GM23338 (cell line): ENCODE data around the gene TMTC4. TPM values are rescaled to one million over a fixed set of nuclear protein-coding genes. Genes with fewer than 3 reads are reported as not detected.

Source experiments
- ATAC-seq: fragments of 200-7000 bp; cut with Tn5 transposase; 3 replicates; pipeline ENCODE4 v1.9.1; 2020
- DNase-seq: peaks from one replicate; pipeline ENCODE4 v3.0.0-alpha.2; 2015; ENCODE audit warnings: low spot score
- H2AFZ ChIP-seq: fragments of 200-600 bp; sonication (generic); 2 replicates; pipeline ENCODE4 v1.8.0; 2016; ENCODE audit warnings: antibody characterized with exemption, mild to moderate bottlenecking, moderate library complexity
- H3F3A ChIP-seq: fragments of 200-600 bp; sonication (generic); replicated peaks from 2 replicates; pipeline ENCODE4 v1.8.0; 2017; ENCODE audit warnings: antibody characterized with exemption, mixed run types, low read depth
- H3K27ac ChIP-seq: fragments of 200-600 bp; sonication (generic); 2 replicates; pipeline ENCODE4 v1.6.1; 2016; ENCODE audit warnings: low read depth
- H3K27me3 ChIP-seq: fragments of 200-600 bp; sonication (generic); 2 replicates; pipeline ENCODE4 v1.8.0; 2016; ENCODE audit warnings: mild to moderate bottlenecking, mixed run types, moderate library complexity; ENCODE audit not compliant: insufficient read depth
- H3K36me3 ChIP-seq: fragments of 200-600 bp; sonication (generic); 2 replicates; pipeline ENCODE4 v1.8.0; 2016; ENCODE audit warnings: mild to moderate bottlenecking; ENCODE audit not compliant: insufficient read depth
- H3K4me1 ChIP-seq: fragments of 200-600 bp; sonication (generic); 2 replicates; pipeline ENCODE4 v1.8.0; 2016; ENCODE audit warnings: mild to moderate bottlenecking, moderate library complexity; ENCODE audit not compliant: insufficient read depth
- H3K4me2 ChIP-seq: fragments of 200-600 bp; sonication (generic); 2 replicates; pipeline ENCODE4 v1.7.1; 2017; ENCODE audit warnings: mixed run types
- H3K4me3 ChIP-seq: fragments of 200-600 bp; sonication (generic); 2 replicates; pipeline ENCODE4 v1.6.1; 2016; ENCODE audit warnings: mixed run types
- H3K79me2 ChIP-seq: fragments of 200-600 bp; sonication (generic); replicated peaks from 2 replicates; pipeline ENCODE4 v1.8.0; 2017; ENCODE audit warnings: mild to moderate bottlenecking; ENCODE audit not compliant: insufficient read depth
- H3K9me2 ChIP-seq: fragments of 200-600 bp; sonication (generic); 2 replicates; pipeline ENCODE4 v1.8.0; 2017; ENCODE audit not compliant: insufficient read depth
- H4K20me1 ChIP-seq: fragments of 200-600 bp; sonication (generic); replicated peaks from 2 replicates; pipeline ENCODE4 v1.8.0; 2017; ENCODE audit warnings: mild to moderate bottlenecking; ENCODE audit not compliant: insufficient read depth
- H3K27ac Mint-ChIP-seq: 2 replicates; pipeline ENCODE4 v1.8.0; 2020; ENCODE audit warnings: inconsistent platforms, mild to moderate bottlenecking, moderate library complexity, mixed read lengths
- H3K27me3 Mint-ChIP-seq: 3 replicates; pipeline ENCODE4 v1.8.0; 2022; ENCODE audit warnings: low read depth, mild to moderate bottlenecking, moderate library complexity, mixed read lengths, inconsistent platforms; ENCODE audit not compliant: insufficient read depth, poor library complexity
- H3K36me3 Mint-ChIP-seq: 3 replicates; pipeline ENCODE4 v1.8.0; 2021; ENCODE audit warnings: low read depth, mild to moderate bottlenecking, inconsistent platforms, moderate library complexity, mixed read lengths
- H3K4me1 Mint-ChIP-seq: 3 replicates; pipeline ENCODE4 v1.8.0; 2020; ENCODE audit warnings: mild to moderate bottlenecking, inconsistent platforms, mixed read lengths
- H3K4me3 Mint-ChIP-seq: 3 replicates; pipeline ENCODE4 v1.8.0; 2021; ENCODE audit warnings: moderate library complexity, mild to moderate bottlenecking, inconsistent platforms, mixed read lengths
- H3K9me3 Mint-ChIP-seq: 3 replicates; pipeline ENCODE4 v1.8.0; 2020; ENCODE audit warnings: moderate library complexity, mild to moderate bottlenecking, inconsistent platforms, mixed read lengths
- CREB1 ChIP-seq: fragments of 250-450 bp; sonication (Bioruptor Pico); IDR thresholded peaks from 2 replicates; pipeline ENCODE4 v1.5.0; 2020; ENCODE audit warnings: low read depth, mild to moderate bottlenecking, moderate library complexity
- EZH2 ChIP-seq: fragments of 200-600 bp; sonication (generic); IDR thresholded peaks from one replicate; pipeline ENCODE4 v1.8.0; 2017; ENCODE audit warnings: antibody characterized with exemption, mild to moderate bottlenecking, low read depth; ENCODE audit not compliant: unreplicated experiment
- EZH2phosphoT487 ChIP-seq: fragments of 200-600 bp; sonication (generic); IDR thresholded peaks from one replicate; pipeline ENCODE4 v1.8.1; 2018; ENCODE audit warnings: antibody characterized with exemption; ENCODE audit not compliant: unreplicated experiment
- JUNB ChIP-seq: IDR thresholded peaks from one replicate; pipeline ENCODE4 v1.6.1; 2016; ENCODE audit warnings: antibody characterized with exemption; ENCODE audit not compliant: unreplicated experiment
- NANOG ChIP-seq: IDR thresholded peaks from 2 replicates; pipeline ENCODE4 v1.6.1; 2016; ENCODE audit warnings: antibody characterized with exemption, borderline replicate concordance
- POLR2AphosphoS5 ChIP-seq: IDR thresholded peaks from 2 replicates; pipeline ENCODE4 v1.6.1; 2016; ENCODE audit warnings: antibody characterized with exemption, low read depth
- STAT1 ChIP-seq: IDR thresholded peaks from one replicate; pipeline ENCODE4 v1.6.1; 2016; ENCODE audit warnings: antibody characterized with exemption; ENCODE audit not compliant: unreplicated experiment
- ZNF114 ChIP-seq: fragments of 250-450 bp; sonication (Bioruptor Pico); IDR thresholded peaks from 2 replicates; pipeline ENCODE4 v1.5.0; 2020; ENCODE audit warnings: mild to moderate bottlenecking, moderate library complexity
- ZNF331 ChIP-seq: fragments of 250-450 bp; sonication (Bioruptor Pico); IDR thresholded peaks from 2 replicates; pipeline ENCODE4 v1.5.0; 2020; ENCODE audit warnings: low read depth, mild to moderate bottlenecking, moderate library complexity
- polyA plus RNA-seq: library from polyadenylated mRNA; unstranded; fragments of >200 nt; fragmentation: Nextera tagmentation; extraction: Ambion mirVana; gene quantifications from 2 replicates; pipeline ENCODE4 v1.2.1, GENCODE V29; 2016
- total RNA-seq: library from RNA; depleted of rRNA; stranded (reverse); fragments of >200 nt; shearing (Covaris generic); gene quantifications from 2 replicates; pipeline ENCODE4 v1.2.3, GENCODE V29; 2014
- TF ChIP-seq, protein P1 (sequence below), 2 experiments: fragments of 200-600 bp in 1 of 2; sonication (generic) in 1 of 2; conservative IDR thresholded peaks; 2 replicates each; pipeline versions ENCODE4 v1.5.1 to v1.6.1; 2016 to 2017; ENCODE audit warnings: antibody characterized with exemption in 2 of 2, low read depth in 2 of 2, mild to moderate bottlenecking in 2 of 2, moderate library complexity in 1 of 2
- TF ChIP-seq, protein P2 (sequence below): IDR thresholded peaks from 2 replicates; pipeline ENCODE4 v1.6.1; 2016; ENCODE audit warnings: antibody characterized with exemption
- TF ChIP-seq, protein P3 (sequence below): fragments of 250-450 bp; sonication (Bioruptor Pico); IDR thresholded peaks from 2 replicates; pipeline ENCODE4 v1.5.0; 2020; ENCODE audit warnings: mild to moderate bottlenecking, moderate library complexity
- TF ChIP-seq, protein P4 (sequence below): IDR thresholded peaks from one replicate; pipeline ENCODE4 v1.6.1; 2018; ENCODE audit warnings: antibody characterized with exemption; ENCODE audit not compliant: unreplicated experiment

The TMTC4 gene
- total and polyA plus RNA-seq, 2 experiments from 2014 or later = 21.9 to 50.0 TPM

DNA sequence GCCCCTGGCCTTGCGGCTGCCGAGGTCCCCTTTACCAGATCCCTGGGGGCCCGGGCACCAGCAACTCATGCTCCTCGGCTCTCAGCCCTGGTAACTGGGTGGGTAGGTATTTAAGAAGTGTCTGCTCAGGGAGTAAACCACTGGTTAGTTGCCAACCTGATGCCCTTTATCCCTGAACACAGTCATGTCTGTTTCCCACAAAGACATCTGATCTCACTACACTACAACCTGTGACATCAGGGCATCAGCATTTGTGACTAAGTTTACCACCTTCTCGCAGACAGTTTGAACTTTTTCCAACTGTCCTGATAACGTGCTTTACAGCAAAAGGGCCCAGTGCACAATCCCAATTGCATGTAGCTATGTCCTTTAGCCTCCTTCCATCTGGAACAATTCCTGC lies 108.1 kb downstream of the TMTC4 start:
- no peak for ATAC-seq
- Mint-ChIP-seq H3K36me3 (peaks cover 19% of the 10 kb centered on the region), H3K27me3 (no peaks in the 10 kb centered on the region), H3K27ac (no peak overlapping the region), H3K4me3 (no peak overlapping the region), H3K4me1 (peaks cover 9% of the 10 kb centered on the region), H3K9me3 (peaks cover 19% of the 10 kb centered on the region)
- TF ChIP-seq ZNF114 (CRISPR knock-in tag) = no peak
- TF ChIP-seq, protein P1, sequence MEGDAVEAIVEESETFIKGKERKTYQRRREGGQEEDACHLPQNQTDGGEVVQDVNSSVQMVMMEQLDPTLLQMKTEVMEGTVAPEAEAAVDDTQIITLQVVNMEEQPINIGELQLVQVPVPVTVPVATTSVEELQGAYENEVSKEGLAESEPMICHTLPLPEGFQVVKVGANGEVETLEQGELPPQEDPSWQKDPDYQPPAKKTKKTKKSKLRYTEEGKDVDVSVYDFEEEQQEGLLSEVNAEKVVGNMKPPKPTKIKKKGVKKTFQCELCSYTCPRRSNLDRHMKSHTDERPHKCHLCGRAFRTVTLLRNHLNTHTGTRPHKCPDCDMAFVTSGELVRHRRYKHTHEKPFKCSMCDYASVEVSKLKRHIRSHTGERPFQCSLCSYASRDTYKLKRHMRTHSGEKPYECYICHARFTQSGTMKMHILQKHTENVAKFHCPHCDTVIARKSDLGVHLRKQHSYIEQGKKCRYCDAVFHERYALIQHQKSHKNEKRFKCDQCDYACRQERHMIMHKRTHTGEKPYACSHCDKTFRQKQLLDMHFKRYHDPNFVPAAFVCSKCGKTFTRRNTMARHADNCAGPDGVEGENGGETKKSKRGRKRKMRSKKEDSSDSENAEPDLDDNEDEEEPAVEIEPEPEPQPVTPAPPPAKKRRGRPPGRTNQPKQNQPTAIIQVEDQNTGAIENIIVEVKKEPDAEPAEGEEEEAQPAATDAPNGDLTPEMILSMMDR (conservative IDR thresholded peaks at IDR 0.05; ENCODE audit: low read depth in 2 of 2) = no peak
- no peak for TF ChIP-seq ZNF331 (CRISPR knock-in tag)
- TF ChIP-seq JUNB = no peak
- TF ChIP-seq, protein P2, sequence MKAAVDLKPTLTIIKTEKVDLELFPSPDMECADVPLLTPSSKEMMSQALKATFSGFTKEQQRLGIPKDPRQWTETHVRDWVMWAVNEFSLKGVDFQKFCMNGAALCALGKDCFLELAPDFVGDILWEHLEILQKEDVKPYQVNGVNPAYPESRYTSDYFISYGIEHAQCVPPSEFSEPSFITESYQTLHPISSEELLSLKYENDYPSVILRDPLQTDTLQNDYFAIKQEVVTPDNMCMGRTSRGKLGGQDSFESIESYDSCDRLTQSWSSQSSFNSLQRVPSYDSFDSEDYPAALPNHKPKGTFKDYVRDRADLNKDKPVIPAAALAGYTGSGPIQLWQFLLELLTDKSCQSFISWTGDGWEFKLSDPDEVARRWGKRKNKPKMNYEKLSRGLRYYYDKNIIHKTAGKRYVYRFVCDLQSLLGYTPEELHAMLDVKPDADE = no peak
- no peak for TF ChIP-seq EZH2phosphoT487
- TF ChIP-seq STAT1 = no peak
- TF ChIP-seq, protein P3, sequence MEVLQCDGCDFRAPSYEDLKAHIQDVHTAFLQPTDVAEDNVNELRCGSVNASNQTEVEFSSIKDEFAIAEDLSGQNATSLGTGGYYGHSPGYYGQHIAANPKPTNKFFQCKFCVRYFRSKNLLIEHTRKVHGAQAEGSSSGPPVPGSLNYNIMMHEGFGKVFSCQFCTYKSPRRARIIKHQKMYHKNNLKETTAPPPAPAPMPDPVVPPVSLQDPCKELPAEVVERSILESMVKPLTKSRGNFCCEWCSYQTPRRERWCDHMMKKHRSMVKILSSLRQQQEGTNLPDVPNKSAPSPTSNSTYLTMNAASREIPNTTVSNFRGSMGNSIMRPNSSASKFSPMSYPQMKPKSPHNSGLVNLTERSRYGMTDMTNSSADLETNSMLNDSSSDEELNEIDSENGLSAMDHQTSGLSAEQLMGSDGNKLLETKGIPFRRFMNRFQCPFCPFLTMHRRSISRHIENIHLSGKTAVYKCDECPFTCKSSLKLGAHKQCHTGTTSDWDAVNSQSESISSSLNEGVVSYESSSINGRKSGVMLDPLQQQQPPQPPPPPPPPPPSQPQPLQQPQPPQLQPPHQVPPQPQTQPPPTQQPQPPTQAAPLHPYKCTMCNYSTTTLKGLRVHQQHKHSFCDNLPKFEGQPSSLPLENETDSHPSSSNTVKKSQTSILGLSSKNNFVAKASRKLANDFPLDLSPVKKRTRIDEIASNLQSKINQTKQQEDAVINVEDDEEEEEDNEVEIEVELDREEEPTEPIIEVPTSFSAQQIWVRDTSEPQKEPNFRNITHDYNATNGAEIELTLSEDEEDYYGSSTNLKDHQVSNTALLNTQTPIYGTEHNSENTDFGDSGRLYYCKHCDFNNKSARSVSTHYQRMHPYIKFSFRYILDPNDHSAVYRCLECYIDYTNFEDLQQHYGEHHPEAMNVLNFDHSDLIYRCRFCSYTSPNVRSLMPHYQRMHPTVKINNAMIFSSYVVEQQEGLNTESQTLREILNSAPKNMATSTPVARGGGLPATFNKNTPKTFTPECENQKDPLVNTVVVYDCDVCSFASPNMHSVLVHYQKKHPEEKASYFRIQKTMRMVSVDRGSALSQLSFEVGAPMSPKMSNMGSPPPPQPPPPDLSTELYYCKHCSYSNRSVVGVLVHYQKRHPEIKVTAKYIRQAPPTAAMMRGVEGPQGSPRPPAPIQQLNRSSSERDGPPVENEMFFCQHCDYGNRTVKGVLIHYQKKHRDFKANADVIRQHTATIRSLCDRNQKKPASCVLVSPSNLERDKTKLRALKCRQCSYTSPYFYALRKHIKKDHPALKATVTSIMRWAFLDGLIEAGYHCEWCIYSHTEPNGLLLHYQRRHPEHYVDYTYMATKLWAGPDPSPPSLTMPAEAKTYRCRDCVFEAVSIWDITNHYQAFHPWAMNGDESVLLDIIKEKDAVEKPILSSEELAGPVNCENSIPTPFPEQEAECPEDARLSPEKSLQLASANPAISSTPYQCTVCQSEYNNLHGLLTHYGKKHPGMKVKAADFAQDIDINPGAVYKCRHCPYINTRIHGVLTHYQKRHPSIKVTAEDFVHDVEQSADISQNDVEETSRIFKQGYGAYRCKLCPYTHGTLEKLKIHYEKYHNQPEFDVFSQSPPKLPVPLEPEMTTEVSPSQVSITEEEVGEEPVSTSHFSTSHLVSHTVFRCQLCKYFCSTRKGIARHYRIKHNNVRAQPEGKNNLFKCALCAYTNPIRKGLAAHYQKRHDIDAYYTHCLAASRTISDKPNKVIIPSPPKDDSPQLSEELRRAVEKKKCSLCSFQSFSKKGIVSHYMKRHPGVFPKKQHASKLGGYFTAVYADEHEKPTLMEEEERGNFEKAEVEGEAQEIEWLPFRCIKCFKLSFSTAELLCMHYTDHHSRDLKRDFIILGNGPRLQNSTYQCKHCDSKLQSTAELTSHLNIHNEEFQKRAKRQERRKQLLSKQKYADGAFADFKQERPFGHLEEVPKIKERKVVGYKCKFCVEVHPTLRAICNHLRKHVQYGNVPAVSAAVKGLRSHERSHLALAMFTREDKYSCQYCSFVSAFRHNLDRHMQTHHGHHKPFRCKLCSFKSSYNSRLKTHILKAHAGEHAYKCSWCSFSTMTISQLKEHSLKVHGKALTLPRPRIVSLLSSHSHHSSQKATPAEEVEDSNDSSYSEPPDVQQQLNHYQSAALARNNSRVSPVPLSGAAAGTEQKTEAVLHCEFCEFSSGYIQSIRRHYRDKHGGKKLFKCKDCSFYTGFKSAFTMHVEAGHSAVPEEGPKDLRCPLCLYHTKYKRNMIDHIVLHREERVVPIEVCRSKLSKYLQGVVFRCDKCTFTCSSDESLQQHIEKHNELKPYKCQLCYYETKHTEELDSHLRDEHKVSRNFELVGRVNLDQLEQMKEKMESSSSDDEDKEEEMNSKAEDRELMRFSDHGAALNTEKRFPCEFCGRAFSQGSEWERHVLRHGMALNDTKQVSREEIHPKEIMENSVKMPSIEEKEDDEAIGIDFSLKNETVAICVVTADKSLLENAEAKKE (CRISPR knock-in tag) = no peak
- no peak for TF ChIP-seq CREB1
- TF ChIP-seq EZH2 = no peak
- no peak for TF ChIP-seq NANOG
- TF ChIP-seq POLR2AphosphoS5 = no peak
- TF ChIP-seq, protein P4, sequence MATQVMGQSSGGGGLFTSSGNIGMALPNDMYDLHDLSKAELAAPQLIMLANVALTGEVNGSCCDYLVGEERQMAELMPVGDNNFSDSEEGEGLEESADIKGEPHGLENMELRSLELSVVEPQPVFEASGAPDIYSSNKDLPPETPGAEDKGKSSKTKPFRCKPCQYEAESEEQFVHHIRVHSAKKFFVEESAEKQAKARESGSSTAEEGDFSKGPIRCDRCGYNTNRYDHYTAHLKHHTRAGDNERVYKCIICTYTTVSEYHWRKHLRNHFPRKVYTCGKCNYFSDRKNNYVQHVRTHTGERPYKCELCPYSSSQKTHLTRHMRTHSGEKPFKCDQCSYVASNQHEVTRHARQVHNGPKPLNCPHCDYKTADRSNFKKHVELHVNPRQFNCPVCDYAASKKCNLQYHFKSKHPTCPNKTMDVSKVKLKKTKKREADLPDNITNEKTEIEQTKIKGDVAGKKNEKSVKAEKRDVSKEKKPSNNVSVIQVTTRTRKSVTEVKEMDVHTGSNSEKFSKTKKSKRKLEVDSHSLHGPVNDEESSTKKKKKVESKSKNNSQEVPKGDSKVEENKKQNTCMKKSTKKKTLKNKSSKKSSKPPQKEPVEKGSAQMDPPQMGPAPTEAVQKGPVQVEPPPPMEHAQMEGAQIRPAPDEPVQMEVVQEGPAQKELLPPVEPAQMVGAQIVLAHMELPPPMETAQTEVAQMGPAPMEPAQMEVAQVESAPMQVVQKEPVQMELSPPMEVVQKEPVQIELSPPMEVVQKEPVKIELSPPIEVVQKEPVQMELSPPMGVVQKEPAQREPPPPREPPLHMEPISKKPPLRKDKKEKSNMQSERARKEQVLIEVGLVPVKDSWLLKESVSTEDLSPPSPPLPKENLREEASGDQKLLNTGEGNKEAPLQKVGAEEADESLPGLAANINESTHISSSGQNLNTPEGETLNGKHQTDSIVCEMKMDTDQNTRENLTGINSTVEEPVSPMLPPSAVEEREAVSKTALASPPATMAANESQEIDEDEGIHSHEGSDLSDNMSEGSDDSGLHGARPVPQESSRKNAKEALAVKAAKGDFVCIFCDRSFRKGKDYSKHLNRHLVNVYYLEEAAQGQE = no peak
- Histone ChIP-seq H3K27ac (no peak overlapping the region), H3F3A (0 out of 2 replicates have a peak, but pooled peaks cover 13% of the 10 kb centered on the region), H3K4me1 (peaks cover 5% of the 10 kb centered on the region; the same call in 1 of the 2 replicates), H3K4me3 (no peak overlapping the region), H3K9me2 (peaks cover 4% of the 10 kb centered on the region; the same call in 1 of the 2 replicates), H3K79me2 (no peaks in the 10 kb centered on the region), H4K20me1 (no peaks in the 10 kb centered on the region), H3K4me2 (no peak overlapping the region), H3K27me3 (no peaks in the 10 kb centered on the region), H2AFZ (no peak overlapping the region), H3K36me3 (peaks cover 4% of the 10 kb centered on the region; the same call in 1 of the 2 replicates)
- no peak for DNase-seq
